ENCODE results near the gene RNF220. TPM values are rescaled to one million over a fixed set of nuclear protein-coding genes. Genes with fewer than 3 reads are reported as not detected.

Gene RNF220
- total RNA-seq, 1 experiment from 2014 or later = 92.4 TPM

GRCh38 chr1:44512313-44512885, 107.3 kb downstream of the RNF220 start:
- no peaks in the 10 kb centered on the region for H3K27me3 ChIP-seq (replicated peaks; ENCODE audit: control insufficient read depth, insufficient read depth, low read length)
- POLR2A ChIA-PET = no interaction called here
- Mint-ChIP-seq H3K4me1 (ENCODE audit: low read depth, unreplicated experiment) (no peaks in the 10 kb centered on the region), H3K27ac (ENCODE audit: unreplicated experiment) (no peak overlapping the region), H3K27me3 (ENCODE audit: insufficient read depth, unreplicated experiment) (peaks cover 12% of the 10 kb centered on the region), H3K9me3 (ENCODE audit: unreplicated experiment) (no peaks in the 10 kb centered on the region), H3K36me3 (ENCODE audit: insufficient read depth, unreplicated experiment) (no peaks in the 10 kb centered on the region), H3K4me3 (ENCODE audit: unreplicated experiment) (no peak overlapping the region)
- H3K9me3 ChIP-seq = no peaks in the 10 kb centered on the region
- H3K4me3 ChIP-seq (ENCODE audit: low read depth, low read length) = no peak overlapping the region
- CTCF ChIA-PET = no interaction called here
- TF ChIP-seq, protein P1, sequence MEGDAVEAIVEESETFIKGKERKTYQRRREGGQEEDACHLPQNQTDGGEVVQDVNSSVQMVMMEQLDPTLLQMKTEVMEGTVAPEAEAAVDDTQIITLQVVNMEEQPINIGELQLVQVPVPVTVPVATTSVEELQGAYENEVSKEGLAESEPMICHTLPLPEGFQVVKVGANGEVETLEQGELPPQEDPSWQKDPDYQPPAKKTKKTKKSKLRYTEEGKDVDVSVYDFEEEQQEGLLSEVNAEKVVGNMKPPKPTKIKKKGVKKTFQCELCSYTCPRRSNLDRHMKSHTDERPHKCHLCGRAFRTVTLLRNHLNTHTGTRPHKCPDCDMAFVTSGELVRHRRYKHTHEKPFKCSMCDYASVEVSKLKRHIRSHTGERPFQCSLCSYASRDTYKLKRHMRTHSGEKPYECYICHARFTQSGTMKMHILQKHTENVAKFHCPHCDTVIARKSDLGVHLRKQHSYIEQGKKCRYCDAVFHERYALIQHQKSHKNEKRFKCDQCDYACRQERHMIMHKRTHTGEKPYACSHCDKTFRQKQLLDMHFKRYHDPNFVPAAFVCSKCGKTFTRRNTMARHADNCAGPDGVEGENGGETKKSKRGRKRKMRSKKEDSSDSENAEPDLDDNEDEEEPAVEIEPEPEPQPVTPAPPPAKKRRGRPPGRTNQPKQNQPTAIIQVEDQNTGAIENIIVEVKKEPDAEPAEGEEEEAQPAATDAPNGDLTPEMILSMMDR (IDR thresholded peaks at IDR 0.05; ENCODE audit: insufficient read depth in 1 of 2, low read depth in 1 of 2, low read length in 1 of 2, severe bottlenecking in 1 of 2, unreplicated experiment in 1 of 2) = no peak
- no peaks in the 10 kb centered on the region for H3K36me3 ChIP-seq (ENCODE audit: control insufficient read depth, insufficient read depth, low read length)
- no TSS peak for BruUV-seq (replicated peaks)
- DNase-seq = no peak
- H3K4me1 ChIP-seq = no peaks in the 10 kb centered on the region
- intact Hi-C loops (cut with micrococcal nuclease; ENCODE audit: unreplicated experiment) = no loop called here

GRCh38 chr1:44513111-44513510, 108.1 kb downstream of the RNF220 start:
- H3K36me3 ChIP-seq (ENCODE audit: control insufficient read depth, insufficient read depth, low read length) = no peaks in the 10 kb centered on the region
- Mint-ChIP-seq H3K27me3 (ENCODE audit: insufficient read depth, unreplicated experiment) (peaks cover 13% of the 10 kb centered on the region), H3K4me3 (ENCODE audit: unreplicated experiment) (no peak overlapping the region), H3K27ac (ENCODE audit: unreplicated experiment) (no peak overlapping the region), H3K36me3 (ENCODE audit: insufficient read depth, unreplicated experiment) (no peaks in the 10 kb centered on the region), H3K4me1 (ENCODE audit: low read depth, unreplicated experiment) (no peaks in the 10 kb centered on the region), H3K9me3 (ENCODE audit: unreplicated experiment) (no peaks in the 10 kb centered on the region)
- H3K4me3 ChIP-seq (ENCODE audit: low read depth, low read length) = no peak overlapping the region
- CTCF ChIA-PET = no interaction called here
- H3K27me3 ChIP-seq (replicated peaks; ENCODE audit: control insufficient read depth, insufficient read depth, low read length) = no peaks in the 10 kb centered on the region
- no peaks in the 10 kb centered on the region for H3K4me1 ChIP-seq
- TF ChIP-seq, protein P1 (IDR thresholded peaks at IDR 0.05; ENCODE audit: insufficient read depth in 1 of 2, low read depth in 1 of 2, low read length in 1 of 2, severe bottlenecking in 1 of 2, unreplicated experiment in 1 of 2) = no peak
- intact Hi-C loops (cut with micrococcal nuclease; ENCODE audit: unreplicated experiment) = no loop called here
- BruUV-seq (replicated peaks) = no TSS peak
- DNase-seq = no peak
- POLR2A ChIA-PET = no interaction called here
- H3K9me3 ChIP-seq = no peaks in the 10 kb centered on the region

GRCh38 chr1:44514673-44515072, 109.6 kb downstream of the RNF220 start:
- H3K4me1 ChIP-seq = no peaks in the 10 kb centered on the region
- H3K27me3 ChIP-seq (replicated peaks; ENCODE audit: control insufficient read depth, insufficient read depth, low read length) = no peaks in the 10 kb centered on the region
- Mint-ChIP-seq H3K27ac (ENCODE audit: unreplicated experiment) (no peak overlapping the region), H3K36me3 (ENCODE audit: insufficient read depth, unreplicated experiment) (no peaks in the 10 kb centered on the region), H3K4me1 (ENCODE audit: low read depth, unreplicated experiment) (no peaks in the 10 kb centered on the region), H3K27me3 (ENCODE audit: insufficient read depth, unreplicated experiment) (peaks cover 9% of the 10 kb centered on the region), H3K4me3 (ENCODE audit: unreplicated experiment) (no peak overlapping the region), H3K9me3 (ENCODE audit: unreplicated experiment) (no peaks in the 10 kb centered on the region)
- no peak overlapping the region for H3K4me3 ChIP-seq (ENCODE audit: low read depth, low read length)
- intact Hi-C loops (cut with micrococcal nuclease; ENCODE audit: unreplicated experiment) = no loop called here
- DNase-seq = no peak
- H3K36me3 ChIP-seq (ENCODE audit: control insufficient read depth, insufficient read depth, low read length) = no peaks in the 10 kb centered on the region
- ChIA-PET POLR2A (no interaction called here), CTCF (no interaction called here)
- BruUV-seq (replicated peaks) = no TSS peak
- TF ChIP-seq, protein P1 (IDR thresholded peaks at IDR 0.05; ENCODE audit: insufficient read depth in 1 of 2, low read depth in 1 of 2, low read length in 1 of 2, severe bottlenecking in 1 of 2, unreplicated experiment in 1 of 2) = no peak
- H3K9me3 ChIP-seq = no peaks in the 10 kb centered on the region

Data from Caco-2 (cell line).